ENCODE measurements around the gene LRRC28.

DNA sequence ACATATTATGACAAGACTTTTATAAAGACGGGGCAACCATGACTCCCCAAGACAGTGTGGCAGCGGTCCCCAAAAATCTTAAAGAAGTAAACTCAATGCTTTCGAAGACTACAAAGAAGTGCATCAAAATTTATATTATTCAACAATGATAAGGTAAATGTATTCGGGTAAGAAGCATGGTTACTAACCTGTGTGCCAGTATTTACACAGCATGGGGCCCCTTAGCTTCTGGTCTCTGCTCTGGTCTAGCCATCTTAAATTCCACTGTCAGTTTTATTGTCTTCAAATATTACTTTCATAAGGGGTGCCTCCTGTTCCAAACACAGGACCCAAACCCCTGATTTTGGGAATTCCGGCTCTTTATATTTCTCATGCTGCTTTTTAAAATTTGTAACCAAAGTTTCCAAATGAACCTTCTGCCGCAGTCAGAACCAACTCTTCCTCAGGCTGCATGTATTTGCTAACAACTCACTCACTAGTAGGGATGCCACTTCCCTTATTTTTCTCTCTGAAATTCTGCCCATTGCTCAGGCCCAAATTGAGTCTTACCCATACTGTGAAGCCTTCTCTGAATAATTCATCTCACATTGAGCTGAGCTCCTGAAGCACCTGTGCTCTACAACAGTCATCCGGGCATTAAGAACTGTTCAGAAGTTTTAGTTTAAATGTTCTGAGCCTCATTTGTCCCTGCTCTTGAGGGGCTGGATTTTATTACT lies 3.1 kb upstream of the LRRC28 start:
- TF ChIP-seq CTCF (IDR thresholded peaks at IDR 0.05) (no peak), POLR2A (IDR thresholded peaks at IDR 0.05) (no peak)
